Inflammatory macrophage treated with lipopolysaccharide for 1 hour (primary cell): ENCODE results near the gene HSPA1A.
"Not testable (repeated sequence)": the region's sequence is repeated elsewhere in the genome, so short reads cannot be mapped to it uniquely, and the experiment has no call there.

ENCODE experiments used
- DNase-seq, 2 donors: peaks; one replicate each; pipeline ENCODE4 v3.0.0-alpha.2; 2020 to 2022

Gene HSPA1A

DNA sequence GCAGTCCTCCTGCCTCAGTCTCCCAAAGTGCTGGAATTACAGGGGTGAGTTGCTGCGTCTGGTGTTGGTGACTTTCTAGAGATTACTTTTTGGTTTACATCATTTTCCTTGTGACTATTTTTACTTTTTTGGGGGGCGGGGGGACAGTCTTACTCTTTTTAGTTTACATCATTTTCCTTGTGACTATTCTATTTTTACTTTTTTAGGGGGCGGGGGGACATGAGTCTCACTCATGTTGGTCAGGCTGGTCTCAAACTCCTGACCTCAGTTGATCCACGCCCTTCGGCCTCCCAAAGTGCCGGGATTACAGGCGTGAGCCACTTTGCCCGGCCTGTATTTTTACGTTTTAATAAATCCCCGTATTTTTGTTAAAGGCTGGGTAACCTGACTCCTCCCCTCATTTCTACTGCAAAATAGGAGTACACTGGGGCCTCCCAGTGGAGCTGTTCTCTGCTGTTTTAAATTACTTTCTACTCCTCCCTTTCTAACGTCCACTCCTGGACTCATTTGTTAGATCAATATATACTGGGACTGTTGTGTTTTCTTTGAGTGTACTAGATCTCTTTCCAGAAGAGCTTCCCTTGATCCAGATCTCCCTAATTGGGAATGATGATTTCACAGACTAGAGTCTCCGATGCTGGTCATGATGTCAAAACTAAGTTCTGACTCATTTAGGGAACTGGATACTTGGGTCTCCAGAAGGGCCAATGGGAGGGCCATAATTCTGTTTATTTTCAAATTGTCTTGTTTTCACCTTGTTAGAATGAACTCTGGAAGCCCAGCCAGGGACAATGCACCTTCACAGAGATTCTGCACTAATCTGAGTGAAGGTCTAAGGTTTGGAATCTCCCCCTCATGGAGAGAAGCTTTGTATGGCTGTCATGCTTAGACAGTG lies 21.4 kb downstream of the HSPA1A start:
- DNase-seq, result peak; percentile 60 to 77

DNA sequence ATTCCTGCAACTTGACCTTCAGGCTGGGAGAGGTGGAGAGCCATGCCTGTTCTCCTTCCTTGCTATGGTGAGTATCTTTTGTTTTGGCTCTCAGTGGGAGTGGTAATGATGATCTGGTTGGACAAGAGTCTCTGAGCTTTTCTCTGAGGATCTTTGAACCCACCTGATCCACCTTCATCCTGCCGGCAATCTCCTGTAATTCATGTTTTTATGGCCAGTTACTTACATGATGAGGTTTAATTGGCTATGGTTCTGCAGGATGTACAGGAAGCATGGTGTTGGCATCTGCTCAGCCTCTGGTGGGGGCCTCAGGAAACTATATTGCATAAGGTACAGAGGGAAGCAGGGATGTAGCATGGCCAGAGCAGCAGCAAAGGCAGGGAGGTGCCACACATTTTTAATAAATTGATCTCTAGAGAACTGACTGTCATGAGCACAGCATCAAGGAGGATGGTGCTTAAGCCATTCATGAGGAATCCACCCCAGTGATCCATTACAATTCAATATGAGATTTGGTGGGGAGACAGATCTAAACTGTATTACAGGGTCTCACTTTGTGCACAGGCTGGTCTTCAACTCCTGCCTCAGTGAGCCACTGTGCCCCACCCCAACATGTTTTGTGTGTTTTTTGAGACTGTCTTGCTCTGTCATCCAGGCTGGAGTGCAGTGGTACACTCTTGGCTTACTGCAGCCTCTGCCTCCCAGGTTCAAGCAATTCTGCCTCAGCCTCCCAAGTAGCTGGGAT lies 22.2 kb downstream of the HSPA1A start:
- DNase-seq, result no peak

GRCh38 chr6:31838114-31838553 lies 22.8 kb downstream of the HSPA1A start:
- not testable (repeated sequence) for DNase-seq

- no peak for DNase-seq
Measured at GRCh38 chr6:31838968-31839367, 23.6 kb downstream of the HSPA1A start.

- DNase-seq, result not testable (repeated sequence)
Measured at GRCh38 chr6:31839779-31840126, 24.4 kb downstream of the HSPA1A start.

- no peak for DNase-seq
Measured at GRCh38 chr6:31842053-31842452, 26.7 kb downstream of the HSPA1A start.

- no peak for DNase-seq
Measured at GRCh38 chr6:31844507-31844906, 29.2 kb downstream of the HSPA1A start.

- DNase-seq, result no peak
Measured at GRCh38 chr6:31847276-31847978, 32.1 kb downstream of the HSPA1A start.

DNA sequence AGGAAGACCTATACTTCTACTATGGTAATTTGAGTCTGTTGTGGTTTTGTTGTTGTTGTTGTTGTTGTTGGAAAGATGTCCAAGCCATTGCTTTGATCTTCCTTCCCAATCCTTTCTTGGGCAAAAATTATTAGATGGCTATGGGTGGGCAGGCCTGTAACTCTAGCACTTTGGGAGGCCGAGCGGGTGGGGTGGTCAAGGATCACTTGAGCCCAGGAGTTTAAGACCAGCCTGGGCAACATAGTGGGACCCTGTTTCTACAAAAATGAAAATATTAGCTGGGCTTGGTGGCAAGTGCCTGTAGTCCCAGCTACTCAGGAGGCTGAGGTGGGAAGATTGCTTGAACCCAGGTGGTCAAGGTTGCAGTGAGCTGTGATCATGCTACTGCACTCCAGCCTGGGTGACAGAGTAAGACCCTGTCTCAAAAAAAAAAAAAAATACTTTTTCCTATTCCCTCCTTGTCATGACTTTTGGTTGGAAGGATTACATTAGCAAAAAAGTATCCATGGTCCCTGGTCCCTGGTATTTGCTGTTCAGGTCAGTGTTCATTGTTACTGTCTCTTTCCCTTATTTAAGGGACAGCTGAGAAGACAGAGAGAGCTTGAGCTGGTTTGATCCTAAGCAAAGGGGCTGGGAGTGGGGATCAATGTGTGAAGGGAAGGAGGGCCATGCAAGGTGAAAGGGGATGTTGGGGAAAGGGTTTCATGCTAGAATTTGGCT lies 35.6 kb downstream of the HSPA1A start:
- DNase-seq, result no peak

- DNase-seq, result no peak
Measured at GRCh38 chr6:31851485-31851832, 36.1 kb downstream of the HSPA1A start.

- not testable (repeated sequence) for DNase-seq
Measured at GRCh38 chr6:31851980-31852718, 36.8 kb downstream of the HSPA1A start.

DNA sequence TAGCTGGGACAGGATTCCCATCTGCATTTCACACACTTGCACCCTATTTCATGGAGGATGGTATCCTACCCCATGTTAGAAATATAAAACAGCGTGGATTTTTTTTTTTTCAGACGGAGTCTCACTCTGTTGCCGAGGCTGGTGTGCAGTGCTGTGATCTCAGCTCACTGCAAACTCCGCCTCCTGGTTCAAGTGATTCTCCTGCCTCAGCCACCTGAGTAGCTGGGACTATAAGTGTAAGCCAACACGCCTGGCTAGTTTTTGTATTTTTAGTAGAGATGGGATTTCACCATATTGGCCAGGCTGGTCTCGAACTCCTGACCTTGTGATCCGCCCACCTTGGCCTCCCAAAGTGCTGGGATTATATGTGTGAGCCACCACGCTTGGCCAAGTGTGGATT lies 42.4 kb downstream of the HSPA1A start:
- DNase-seq, result not testable (repeated sequence)

DNA sequence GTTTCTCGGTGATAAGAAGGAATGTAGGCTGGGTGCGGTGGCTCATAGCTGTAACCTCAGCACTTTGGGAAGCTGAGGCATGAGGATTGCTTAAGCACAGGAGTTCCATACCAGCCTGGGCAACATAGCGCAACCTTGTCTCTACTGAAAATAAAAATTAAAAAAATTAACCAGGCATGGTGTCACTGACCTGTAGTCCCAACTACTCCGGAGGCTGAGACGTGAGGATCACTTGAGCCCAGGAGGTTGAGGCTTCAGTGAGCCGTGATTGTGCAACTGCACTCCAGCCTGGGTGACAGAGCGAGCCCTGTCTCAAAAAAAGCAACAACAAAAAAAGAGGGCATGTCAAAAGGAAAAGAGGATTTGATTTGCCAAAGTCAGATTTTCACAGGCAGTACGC lies 43.4 kb downstream of the HSPA1A start:
- no peak for DNase-seq

DNA sequence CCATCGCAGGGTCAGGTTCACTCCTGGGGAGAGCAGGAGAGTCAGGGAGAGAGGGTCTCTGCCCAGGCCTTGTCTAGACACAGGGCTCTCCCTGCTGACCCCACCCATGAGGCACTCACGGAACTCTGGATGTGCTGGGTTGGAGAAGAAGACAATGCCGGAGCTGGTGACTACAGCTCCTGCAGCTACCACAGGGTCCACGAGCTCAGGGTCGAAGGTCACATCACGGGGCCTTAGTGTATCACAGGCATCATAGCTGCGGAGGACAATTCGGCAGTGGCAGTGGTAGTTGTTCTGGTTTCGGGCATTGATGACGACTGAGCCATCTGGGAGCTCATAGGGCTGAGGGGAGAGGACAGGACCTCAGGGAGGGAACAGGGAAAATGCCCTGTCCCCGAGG lies 44.6 kb downstream of the HSPA1A start:
- DNase-seq, result no peak

DNA sequence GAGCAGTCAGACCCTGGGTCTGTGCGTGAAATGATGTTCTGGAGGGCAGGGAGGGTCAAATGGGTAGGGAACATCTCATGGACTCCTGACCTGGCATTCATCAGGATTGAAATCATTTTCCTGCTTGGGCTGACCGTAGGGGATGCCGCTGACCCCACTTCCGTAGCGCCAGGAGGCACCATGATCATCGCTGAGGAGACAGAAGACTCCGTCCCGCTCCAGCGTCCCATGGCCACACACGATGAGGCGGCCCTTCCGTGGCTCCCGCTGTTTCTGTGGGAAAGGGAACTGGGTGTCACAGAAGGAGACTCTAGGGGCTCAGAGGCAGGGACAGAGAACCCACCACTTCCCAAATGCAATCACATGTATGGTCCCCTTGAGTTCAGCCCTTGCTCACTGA lies 45.0 kb downstream of the HSPA1A start:
- DNase-seq, result no peak

- DNase-seq, result no peak
Measured at GRCh38 chr6:31861150-31861549, 45.8 kb downstream of the HSPA1A start.

DNA sequence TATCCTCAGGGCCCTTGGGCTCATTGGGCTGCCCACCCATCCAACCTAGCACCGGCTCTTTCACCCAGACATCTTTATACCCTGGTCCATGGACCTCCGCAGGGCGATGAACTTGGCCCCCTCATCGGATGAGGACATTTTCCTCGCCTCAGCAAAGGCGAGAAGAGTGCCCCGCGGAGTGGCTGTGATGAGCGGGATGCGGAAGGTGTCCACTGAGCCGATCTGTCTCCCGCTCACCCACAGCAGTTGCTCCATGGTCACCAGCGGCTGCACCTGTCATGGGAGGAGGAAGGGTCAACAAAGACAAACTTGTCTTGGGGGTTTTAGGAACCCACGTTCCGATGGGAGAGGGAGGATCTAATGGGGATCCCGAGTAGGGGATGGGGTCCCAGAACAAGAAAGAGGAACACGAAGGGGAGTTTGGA lies 46.6 kb downstream of the HSPA1A start:
- no peak for DNase-seq

GRCh38 chr6:31862344-31863235 lies 47.2 kb downstream of the HSPA1A start, which contains the start of gene NEU1:
TSS of gene NEU1 (minus strand) at chr6:31862821. CDS start at chr6:31862776, 45 bp downstream.
- peak; percentile 99 to 100 for DNase-seq

DNA sequence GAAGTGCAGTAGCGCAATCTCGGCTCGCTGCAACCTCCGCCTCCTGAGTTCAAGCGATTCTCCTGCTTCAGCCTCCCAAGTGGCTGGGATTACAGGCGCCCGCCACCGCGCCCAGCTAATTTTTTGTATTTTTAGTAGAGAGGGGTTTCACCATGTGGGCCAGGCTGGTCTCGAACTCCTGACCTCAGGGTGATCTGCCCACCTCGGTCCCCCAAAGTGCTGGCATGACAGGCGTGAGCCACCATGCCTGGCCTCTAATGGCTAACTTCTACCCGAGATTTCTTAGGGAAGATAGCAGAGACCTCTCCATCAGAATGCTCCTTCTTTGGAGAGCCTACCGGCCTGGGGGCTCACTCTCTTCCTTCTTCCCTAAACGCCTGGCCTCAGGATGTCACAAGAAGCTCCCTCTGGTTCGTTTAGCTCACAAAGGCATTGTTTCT lies 48.8 kb downstream of the HSPA1A start:
- not testable (repeated sequence) for DNase-seq

DNA sequence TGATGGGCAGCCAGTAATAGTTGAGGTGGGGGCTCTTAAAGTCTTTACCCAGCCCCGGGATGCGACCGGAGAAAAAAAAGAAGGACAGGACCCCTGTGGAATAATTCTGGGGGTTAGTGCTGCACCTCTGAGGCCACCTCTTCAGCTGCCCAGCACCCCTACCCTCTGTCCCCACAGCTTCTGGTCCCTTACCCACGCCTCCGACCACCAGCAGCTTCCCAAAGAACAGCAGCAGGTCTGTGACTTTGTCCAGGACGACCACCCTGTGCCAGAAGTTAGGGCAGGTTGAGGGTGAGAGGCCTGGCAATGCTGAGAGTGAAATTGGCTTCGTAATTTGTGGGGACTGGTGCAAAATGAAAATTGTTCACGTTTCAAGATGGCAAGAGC lies 49.5 kb downstream of the HSPA1A start:
- no peak for DNase-seq
